Measurements from ENCODE around the gene CPT1B.

- no peak for TF ChIP-seq CTCF (conservative IDR thresholded peaks at IDR 0.05; ENCODE audit: low read depth, low read length)
- TF ChIP-seq EZH2 (IDR thresholded peaks at IDR 0.05; ENCODE audit: borderline replicate concordance, low read depth, low read length, poor library complexity, severe bottlenecking) = no peak
Observed at GRCh38 chr22:50520826-50521453, 57.3 kb downstream of the CPT1B start.
